ENCODE data around the gene RAB8B.

RAB8B gene

GRCh38 chr15:63308947-63309346 lies 119.5 kb downstream of the RAB8B start:
- Histone ChIP-seq H3K79me2 (ENCODE audit: insufficient read depth, low read length) (no peaks in the 10 kb centered on the region), H3K9ac (ENCODE audit: low read length) (no peak overlapping the region), H3K36me3 (ENCODE audit: low read length) (no peaks in the 10 kb centered on the region), H4K20me1 (ENCODE audit: low read depth, low read length) (no peaks in the 10 kb centered on the region), H3K4me3 (ENCODE audit: insufficient read depth, low read length, poor library complexity, severe bottlenecking) (no peak overlapping the region), H3K27ac (ENCODE audit: low read depth, low read length) (no peak overlapping the region), H3K27me3 (ENCODE audit: low read length) (no peaks in the 10 kb centered on the region), H2AFZ (ENCODE audit: low read depth, low read length, severe bottlenecking) (no peak overlapping the region), H3K9me2 (replicated peaks; ENCODE audit: insufficient read depth, low read length) (no peaks in the 10 kb centered on the region), H3K4me2 (ENCODE audit: low read depth, low read length, poor library complexity, severe bottlenecking) (no peak overlapping the region), H3K9me3 (ENCODE audit: insufficient read depth, low read length) (no peaks in the 10 kb centered on the region), H3F3A (ENCODE audit: insufficient read depth) (no peaks in the 10 kb centered on the region)
- TF ChIP-seq CTCF (IDR thresholded peaks at IDR 0.05; ENCODE audit: insufficient read depth, low read length, poor library complexity, severe bottlenecking), result no peak
- no peak for TF ChIP-seq EZH2phosphoT487 (conservative IDR thresholded peaks at IDR 0.05; ENCODE audit: low read length)

DNA sequence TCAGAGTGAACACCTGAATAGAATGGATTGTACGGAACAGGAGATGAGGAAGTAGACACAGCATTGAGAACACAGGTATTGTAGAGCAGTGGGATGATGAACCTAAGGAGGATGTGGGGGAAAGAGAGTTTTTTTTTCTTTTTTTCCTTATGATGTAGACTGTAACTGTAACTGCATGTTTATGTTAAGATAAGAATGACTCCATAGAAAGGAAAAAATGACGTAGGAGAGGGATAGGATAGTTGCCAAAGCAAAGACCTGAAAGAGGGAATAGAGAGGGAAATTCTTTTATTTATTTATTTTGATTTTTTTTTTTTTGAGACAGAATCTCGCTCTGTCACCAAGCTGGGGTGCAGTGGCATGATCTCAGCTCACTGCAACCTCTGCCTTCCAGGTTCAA lies 121.2 kb downstream of the RAB8B start:
- H4K20me1 ChIP-seq (ENCODE audit: low read depth, low read length), result no peaks in the 10 kb centered on the region
- no peaks in the 10 kb centered on the region for H3F3A ChIP-seq (ENCODE audit: insufficient read depth)
- no peak for TF ChIP-seq CTCF (IDR thresholded peaks at IDR 0.05; ENCODE audit: insufficient read depth, low read length, poor library complexity, severe bottlenecking)
- no peak for TF ChIP-seq EZH2phosphoT487 (conservative IDR thresholded peaks at IDR 0.05; ENCODE audit: low read length)
- no peak overlapping the region for H3K4me3 ChIP-seq (ENCODE audit: insufficient read depth, low read length, poor library complexity, severe bottlenecking)
- H3K27me3 ChIP-seq (ENCODE audit: low read length), result no peaks in the 10 kb centered on the region
- H3K79me2 ChIP-seq (ENCODE audit: insufficient read depth, low read length), result no peaks in the 10 kb centered on the region
- H3K9me3 ChIP-seq (ENCODE audit: insufficient read depth, low read length), result no peaks in the 10 kb centered on the region
- no peaks in the 10 kb centered on the region for H3K36me3 ChIP-seq (ENCODE audit: low read length)
- H3K9ac ChIP-seq (ENCODE audit: low read length), result no peak overlapping the region
- no peaks in the 10 kb centered on the region for H3K9me2 ChIP-seq (replicated peaks; ENCODE audit: insufficient read depth, low read length)
- no peak overlapping the region for H3K4me2 ChIP-seq (ENCODE audit: low read depth, low read length, poor library complexity, severe bottlenecking)
- no peak overlapping the region for H2AFZ ChIP-seq (ENCODE audit: low read depth, low read length, severe bottlenecking)
- H3K27ac ChIP-seq (ENCODE audit: low read depth, low read length), result no peak overlapping the region

DNA sequence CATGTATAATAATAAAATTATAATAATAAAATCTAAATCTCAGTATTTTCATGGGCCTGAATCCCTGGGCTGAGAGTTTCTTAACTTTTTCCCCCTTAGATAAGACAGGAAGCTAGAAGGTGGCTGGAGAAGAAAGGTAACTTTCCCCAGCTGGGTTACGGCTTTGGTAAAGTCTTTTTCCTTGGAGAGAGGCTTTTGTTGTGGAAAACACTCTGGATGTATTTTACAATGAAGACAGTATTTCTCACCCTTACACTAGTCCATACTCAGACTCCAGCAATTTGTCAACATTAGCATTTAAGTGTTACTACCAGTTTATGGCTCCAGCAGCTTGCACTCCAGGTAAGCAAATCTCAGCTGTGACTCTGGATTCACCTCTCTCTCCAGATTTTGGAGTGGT lies 122.9 kb downstream of the RAB8B start:
- Histone ChIP-seq H3K79me2 (ENCODE audit: insufficient read depth, low read length) (no peaks in the 10 kb centered on the region), H3K27ac (ENCODE audit: low read depth, low read length) (no peak overlapping the region), H3K4me3 (ENCODE audit: insufficient read depth, low read length, poor library complexity, severe bottlenecking) (no peak overlapping the region), H3K4me2 (ENCODE audit: low read depth, low read length, poor library complexity, severe bottlenecking) (no peak overlapping the region), H4K20me1 (ENCODE audit: low read depth, low read length) (no peaks in the 10 kb centered on the region), H3K9me2 (replicated peaks; ENCODE audit: insufficient read depth, low read length) (no peaks in the 10 kb centered on the region), H3K36me3 (ENCODE audit: low read length) (no peaks in the 10 kb centered on the region), H3K9ac (ENCODE audit: low read length) (no peak overlapping the region), H3K27me3 (ENCODE audit: low read length) (no peaks in the 10 kb centered on the region), H3F3A (ENCODE audit: insufficient read depth) (no peaks in the 10 kb centered on the region), H2AFZ (ENCODE audit: low read depth, low read length, severe bottlenecking) (no peak overlapping the region), H3K9me3 (ENCODE audit: insufficient read depth, low read length) (no peaks in the 10 kb centered on the region)
- no peak for TF ChIP-seq EZH2phosphoT487 (conservative IDR thresholded peaks at IDR 0.05; ENCODE audit: low read length)
- no peak for TF ChIP-seq CTCF (IDR thresholded peaks at IDR 0.05; ENCODE audit: insufficient read depth, low read length, poor library complexity, severe bottlenecking)

GRCh38 chr15:63313825-63314224 lies 124.4 kb downstream of the RAB8B start:
- TF ChIP-seq CTCF (IDR thresholded peaks at IDR 0.05; ENCODE audit: insufficient read depth, low read length, poor library complexity, severe bottlenecking) (no peak), EZH2phosphoT487 (conservative IDR thresholded peaks at IDR 0.05; ENCODE audit: low read length) (no peak)
- no peaks in the 10 kb centered on the region for H3K36me3 ChIP-seq (ENCODE audit: low read length)
- no peaks in the 10 kb centered on the region for H3K27me3 ChIP-seq (ENCODE audit: low read length)
- H4K20me1 ChIP-seq (ENCODE audit: low read depth, low read length), result no peaks in the 10 kb centered on the region
- H3K4me2 ChIP-seq (ENCODE audit: low read depth, low read length, poor library complexity, severe bottlenecking), result no peak overlapping the region
- no peak overlapping the region for H2AFZ ChIP-seq (ENCODE audit: low read depth, low read length, severe bottlenecking)
- no peak overlapping the region for H3K4me3 ChIP-seq (ENCODE audit: insufficient read depth, low read length, poor library complexity, severe bottlenecking)
- H3K9me2 ChIP-seq (replicated peaks; ENCODE audit: insufficient read depth, low read length), result no peaks in the 10 kb centered on the region
- no peaks in the 10 kb centered on the region for H3K9me3 ChIP-seq (ENCODE audit: insufficient read depth, low read length)
- no peaks in the 10 kb centered on the region for H3F3A ChIP-seq (ENCODE audit: insufficient read depth)
- H3K27ac ChIP-seq (ENCODE audit: low read depth, low read length), result no peak overlapping the region
- H3K9ac ChIP-seq (ENCODE audit: low read length), result no peak overlapping the region
- H3K79me2 ChIP-seq (ENCODE audit: insufficient read depth, low read length), result no peaks in the 10 kb centered on the region
